ENCODE data around the gene SH2B3.

Gene SH2B3

DNA sequence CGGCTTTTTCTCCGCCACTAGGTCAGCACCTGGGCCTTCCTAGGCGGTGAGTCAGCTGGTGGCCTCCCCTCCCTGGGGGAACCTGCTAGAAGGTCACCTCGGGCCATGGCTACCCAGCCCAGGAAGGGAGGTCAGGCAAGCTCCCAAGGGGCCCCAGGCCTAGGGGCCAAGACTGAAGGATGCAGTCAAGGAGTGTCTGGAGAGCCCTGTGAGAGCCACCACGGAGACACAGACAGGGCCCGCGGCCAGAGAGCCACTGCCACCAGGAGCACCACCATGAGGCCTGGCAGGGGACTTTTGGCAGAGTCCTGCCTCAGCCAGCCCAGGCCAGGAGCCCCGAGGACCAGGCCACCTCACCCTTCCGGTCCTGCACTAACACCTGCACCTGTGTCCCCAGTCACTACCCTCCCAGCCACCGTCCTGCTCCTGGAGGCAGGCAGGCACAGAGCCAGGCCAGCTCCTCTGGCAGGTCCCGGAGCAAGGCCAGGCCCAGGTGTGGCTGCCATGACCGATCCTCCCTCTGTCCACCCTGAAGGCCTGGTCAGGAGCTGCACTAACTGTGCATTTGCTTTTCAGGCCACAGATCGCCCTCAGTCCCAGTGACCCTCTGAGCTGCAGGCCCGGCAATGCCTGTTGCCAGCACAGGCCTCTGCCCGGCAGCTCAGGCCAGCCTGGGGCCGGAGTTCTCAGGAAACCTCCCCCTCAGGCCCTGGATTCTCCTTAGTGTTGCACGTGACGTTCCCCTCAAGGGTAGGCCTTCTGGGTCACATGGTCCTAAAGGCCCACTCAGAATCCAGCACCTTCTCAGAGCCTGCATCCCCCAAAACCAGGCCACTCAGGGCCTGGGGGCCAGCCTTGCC, 43.8 kb upstream of the SH2B3 start:
- peak; percentile 17 for DNase-seq
- no peaks in the 10 kb centered on the region for H3K9me3 ChIP-seq (ENCODE audit: severe bottlenecking)
- no peak overlapping the region for H3K27ac ChIP-seq
- TF ChIP-seq, protein P1, sequence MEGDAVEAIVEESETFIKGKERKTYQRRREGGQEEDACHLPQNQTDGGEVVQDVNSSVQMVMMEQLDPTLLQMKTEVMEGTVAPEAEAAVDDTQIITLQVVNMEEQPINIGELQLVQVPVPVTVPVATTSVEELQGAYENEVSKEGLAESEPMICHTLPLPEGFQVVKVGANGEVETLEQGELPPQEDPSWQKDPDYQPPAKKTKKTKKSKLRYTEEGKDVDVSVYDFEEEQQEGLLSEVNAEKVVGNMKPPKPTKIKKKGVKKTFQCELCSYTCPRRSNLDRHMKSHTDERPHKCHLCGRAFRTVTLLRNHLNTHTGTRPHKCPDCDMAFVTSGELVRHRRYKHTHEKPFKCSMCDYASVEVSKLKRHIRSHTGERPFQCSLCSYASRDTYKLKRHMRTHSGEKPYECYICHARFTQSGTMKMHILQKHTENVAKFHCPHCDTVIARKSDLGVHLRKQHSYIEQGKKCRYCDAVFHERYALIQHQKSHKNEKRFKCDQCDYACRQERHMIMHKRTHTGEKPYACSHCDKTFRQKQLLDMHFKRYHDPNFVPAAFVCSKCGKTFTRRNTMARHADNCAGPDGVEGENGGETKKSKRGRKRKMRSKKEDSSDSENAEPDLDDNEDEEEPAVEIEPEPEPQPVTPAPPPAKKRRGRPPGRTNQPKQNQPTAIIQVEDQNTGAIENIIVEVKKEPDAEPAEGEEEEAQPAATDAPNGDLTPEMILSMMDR (IDR thresholded peaks at IDR 0.05; ENCODE audit: low read depth, low read length): no peak
- H3K4me3 ChIP-seq (ENCODE audit: low read depth, low read length): no peak overlapping the region
- H3K27me3 ChIP-seq (ENCODE audit: insufficient read depth, low read depth, severe bottlenecking): no peaks in the 10 kb centered on the region
- H3K36me3 ChIP-seq: peaks cover 11% of the 10 kb centered on the region

DNA sequence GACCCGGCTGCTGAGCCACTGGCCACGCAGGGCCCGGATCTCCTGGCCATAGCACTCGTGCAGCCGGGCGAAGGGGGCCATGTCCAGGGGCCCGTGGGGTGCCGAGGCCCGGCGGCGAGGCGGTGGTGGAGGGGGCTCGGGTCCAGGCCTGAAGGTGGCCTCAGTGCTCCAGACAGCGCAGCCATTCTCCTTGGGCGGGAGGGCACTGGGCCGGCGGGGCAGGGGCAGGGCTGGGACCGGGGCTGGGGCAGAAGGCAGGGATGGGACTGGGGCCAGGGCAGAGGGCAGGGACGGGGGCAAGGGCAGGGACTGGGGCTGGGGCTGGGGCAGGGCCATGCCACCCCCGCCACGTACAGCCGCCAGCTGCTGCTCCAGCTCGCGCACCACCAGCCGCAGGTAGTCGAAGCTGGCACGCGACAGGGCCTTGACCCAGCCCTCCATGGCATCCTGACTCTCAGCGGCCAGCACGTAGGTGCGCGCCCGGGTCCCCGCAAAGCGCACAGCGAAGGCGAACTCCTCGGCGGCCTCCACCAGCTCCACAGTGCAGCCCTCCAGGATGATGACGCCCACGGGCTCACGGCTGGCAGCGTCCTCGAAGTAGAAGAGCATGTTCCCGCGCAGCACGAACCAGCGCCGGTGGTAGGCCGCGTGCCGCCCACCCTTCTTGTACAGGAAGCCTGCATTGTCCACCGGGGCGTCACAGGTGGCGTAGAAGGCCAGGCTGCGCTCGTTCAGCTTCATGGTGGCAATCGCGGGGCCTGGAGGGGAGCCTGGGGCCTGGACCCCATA, 42.8 kb upstream of the SH2B3 start:
- Histone ChIP-seq H3K27ac (no peak overlapping the region), H3K27me3 (ENCODE audit: insufficient read depth, low read depth, severe bottlenecking) (no peaks in the 10 kb centered on the region), H3K4me3 (ENCODE audit: low read depth, low read length) (no peak overlapping the region), H3K36me3 (peaks cover 11% of the 10 kb centered on the region), H3K9me3 (ENCODE audit: severe bottlenecking) (no peaks in the 10 kb centered on the region)
- TF ChIP-seq, protein P1 (IDR thresholded peaks at IDR 0.05; ENCODE audit: low read depth, low read length): no peak
- DNase-seq: no peak

DNA sequence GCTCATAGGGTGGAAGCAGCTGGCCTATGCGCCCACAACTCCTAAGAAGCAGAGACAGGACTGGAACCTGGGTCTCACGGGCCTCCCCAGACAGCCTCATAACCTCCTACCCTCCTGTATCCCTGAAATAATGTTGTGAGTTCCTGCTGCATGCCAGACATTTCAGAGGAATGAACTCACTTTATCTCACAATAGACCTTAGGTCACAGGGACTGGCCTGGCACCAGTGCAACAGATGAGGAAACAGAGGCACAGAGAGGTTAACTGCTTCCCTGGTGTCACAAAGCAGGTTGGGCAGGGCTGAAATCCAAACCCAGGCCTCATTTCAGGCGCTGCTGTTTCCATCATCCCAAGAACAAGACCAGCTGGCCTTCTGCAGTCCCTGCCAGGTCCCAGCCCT, 42.1 kb upstream of the SH2B3 start:
- TF ChIP-seq, protein P1 (IDR thresholded peaks at IDR 0.05; ENCODE audit: low read depth, low read length): no peak
- H3K36me3 ChIP-seq: peaks cover 11% of the 10 kb centered on the region
- DNase-seq: no peak
- H3K4me3 ChIP-seq (ENCODE audit: low read depth, low read length): no peak overlapping the region
- H3K27ac ChIP-seq: no peak overlapping the region
- no peaks in the 10 kb centered on the region for H3K27me3 ChIP-seq (ENCODE audit: insufficient read depth, low read depth, severe bottlenecking)
- H3K9me3 ChIP-seq (ENCODE audit: severe bottlenecking): no peaks in the 10 kb centered on the region

DNA sequence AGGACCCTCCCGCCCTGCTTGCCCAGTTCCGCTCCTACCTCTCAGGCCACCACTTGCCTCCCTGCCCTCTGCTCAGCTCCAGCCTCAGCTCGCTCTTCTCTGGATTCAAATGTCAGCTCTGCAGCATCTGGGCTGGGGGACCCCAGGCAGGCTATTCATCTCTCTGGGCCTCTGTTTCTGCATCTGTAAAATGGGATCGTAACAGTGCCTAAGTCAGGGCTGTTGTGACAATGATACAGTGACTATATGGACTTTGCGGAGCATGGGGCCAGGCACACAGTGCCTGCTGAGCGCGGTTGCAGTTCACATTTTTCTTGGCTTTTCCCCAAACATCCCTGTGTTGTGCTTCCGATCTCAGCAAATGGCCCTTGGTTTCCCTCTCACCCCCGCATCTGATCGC, 39.6 kb upstream of the SH2B3 start:
- peaks cover 14% of the 10 kb centered on the region for H3K36me3 ChIP-seq

DNA sequence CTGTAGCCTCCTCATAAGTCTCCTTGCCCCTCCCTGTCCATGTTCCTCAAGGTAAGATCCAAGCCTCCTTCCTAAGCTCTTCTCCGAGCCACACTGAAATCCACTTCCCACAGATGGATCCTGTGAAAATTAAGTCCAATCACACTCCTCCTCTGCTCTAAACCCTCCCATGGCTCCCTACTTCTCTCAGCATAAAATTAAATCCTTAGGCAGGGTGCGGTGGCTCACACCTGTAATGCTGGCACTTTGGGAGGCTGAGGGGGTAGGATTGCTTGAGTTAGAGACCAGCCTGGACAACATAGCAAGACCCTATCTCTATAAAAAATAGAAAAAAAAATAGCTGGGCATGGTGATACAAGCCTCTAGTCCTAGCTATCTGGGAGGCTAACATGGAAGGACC, 39.1 kb upstream of the SH2B3 start:
- peaks cover 14% of the 10 kb centered on the region for H3K36me3 ChIP-seq
- H3K9me3 ChIP-seq (ENCODE audit: severe bottlenecking): no peaks in the 10 kb centered on the region
- no peak overlapping the region for H3K4me3 ChIP-seq (ENCODE audit: low read depth, low read length)
- TF ChIP-seq, protein P1 (IDR thresholded peaks at IDR 0.05; ENCODE audit: low read depth, low read length): no peak
- H3K27ac ChIP-seq: no peak overlapping the region
- no peaks in the 10 kb centered on the region for H3K27me3 ChIP-seq (ENCODE audit: insufficient read depth, low read depth, severe bottlenecking)
- DNase-seq: no peak

More for the DNA sequence above, 39.6 kb upstream of the SH2B3 start:
- H3K27me3 ChIP-seq (ENCODE audit: insufficient read depth, low read depth, severe bottlenecking): no peaks in the 10 kb centered on the region
- no peak for DNase-seq
- H3K4me3 ChIP-seq (ENCODE audit: low read depth, low read length): no peak overlapping the region
- TF ChIP-seq, protein P1 (IDR thresholded peaks at IDR 0.05; ENCODE audit: low read depth, low read length): no peak
- H3K27ac ChIP-seq: no peak overlapping the region
- H3K9me3 ChIP-seq (ENCODE audit: severe bottlenecking): no peaks in the 10 kb centered on the region

All from WERI-Rb-1 (cell line).